ENCODE data around the gene IRF2.

The IRF2 gene

GRCh38 chr4:184474263-184475095, at the start of gene IRF2:
TSS of gene IRF2 (minus strand) at chr4:184474550. CDS start at chr4:184429064, 45,486 bp downstream.
- peak; percentile 82 for ATAC-seq
- TF ChIP-seq ZFP3 (CRISPR knock-in tag; IDR thresholded peaks at IDR 0.05) (peak; percentile 92), CREB5 (CRISPR knock-in tag; IDR thresholded peaks at IDR 0.05; ENCODE audit: low read depth) (no peak), ZC3H10 (CRISPR knock-in tag; IDR thresholded peaks at IDR 0.05) (no peak), POU6F1 (CRISPR knock-in tag; IDR thresholded peaks at IDR 0.05; ENCODE audit: borderline replicate concordance, low read depth) (0 out of 2 replicates have a peak, but pooled peaks have one; percentile 64)

- TF ChIP-seq SNAI2 (CRISPR knock-in tag; IDR thresholded peaks at IDR 0.05) (no peak), ARNTL (CRISPR knock-in tag; IDR thresholded peaks at IDR 0.05; ENCODE audit: borderline replicate concordance, low read depth) (no peak), ZNF8 (CRISPR knock-in tag; IDR thresholded peaks at IDR 0.05) (no peak), ZFP3 (CRISPR knock-in tag; IDR thresholded peaks at IDR 0.05) (no peak), ISL1 (CRISPR knock-in tag; IDR thresholded peaks at IDR 0.05) (no peak), CSRNP3 (CRISPR knock-in tag; IDR thresholded peaks at IDR 0.05) (no peak), TCF4 (CRISPR knock-in tag; IDR thresholded peaks at IDR 0.05; ENCODE audit: borderline replicate concordance) (no peak), PATZ1 (CRISPR knock-in tag; IDR thresholded peaks at IDR 0.05; ENCODE audit: borderline replicate concordance) (no peak), OSR1 (CRISPR knock-in tag; IDR thresholded peaks at IDR 0.05) (no peak), PPARA (CRISPR knock-in tag; IDR thresholded peaks at IDR 0.05; ENCODE audit: borderline replicate concordance) (no peak), ZNF70 (CRISPR knock-in tag; IDR thresholded peaks at IDR 0.05) (no peak), CSDC2 (CRISPR knock-in tag; IDR thresholded peaks at IDR 0.05) (no peak), RARB (CRISPR knock-in tag; IDR thresholded peaks at IDR 0.05) (no peak), ESRRG (CRISPR knock-in tag; IDR thresholded peaks at IDR 0.05) (no peak), CREB5 (CRISPR knock-in tag; IDR thresholded peaks at IDR 0.05; ENCODE audit: low read depth) (no peak), POU6F1 (CRISPR knock-in tag; IDR thresholded peaks at IDR 0.05; ENCODE audit: borderline replicate concordance, low read depth) (no peak)
- no peak for ATAC-seq
Measured at GRCh38 chr4:184515606-184516005, 41.3 kb upstream of the IRF2 start.

- TF ChIP-seq ZFP3 (CRISPR knock-in tag; IDR thresholded peaks at IDR 0.05) (peak; percentile 78), GLIS3 (CRISPR knock-in tag; IDR thresholded peaks at IDR 0.05) (no peak)
- ATAC-seq = peak; percentile 99
Measured at GRCh38 chr4:184514121-184514988, 40.0 kb upstream of the IRF2 start.
